Esophagus muscularis mucosa (tissue), 4 donors: ENCODE data around the gene DENND10. TPM values are rescaled to one million over a fixed set of nuclear protein-coding genes. Genes with fewer than 3 reads are reported as not detected.

ENCODE experiments used
- DNase-seq: peaks from one replicate; pipeline ENCODE4 v3.0.0-alpha.2; 2017; ENCODE audit errors: extremely low spot score
- H3K27ac ChIP-seq, 4 donors: fragments of 200-600 bp; sonication (generic); replicated peaks in 1 of 4; 1 replicate in 3 of 4; 2 replicates in 1 of 4; pipeline ENCODE4 v1.5.1; 2016 to 2019; ENCODE audit warnings: mild to moderate bottlenecking in 1 of 4
- H3K27me3 ChIP-seq, 4 donors: fragments of 200-600 bp; sonication (generic); one replicate each; pipeline versions ENCODE4 v1.5.1 to v1.6.0; 2016 to 2019
- H3K36me3 ChIP-seq, 4 donors: fragments of 200-600 bp; sonication (generic); one replicate each; pipeline ENCODE4 v1.5.1; 2016 to 2019
- H3K4me1 ChIP-seq, 4 donors: fragments of 200-600 bp; sonication (generic); one replicate each; pipeline ENCODE4 v1.5.1; 2016 to 2019
- H3K4me3 ChIP-seq, 4 donors: fragments of 200-600 bp; sonication (generic); 1 replicate in 2 of 4; 2 replicates in 2 of 4; pipeline ENCODE4 v1.5.1; 2016 to 2019; ENCODE audit warnings: mild to moderate bottlenecking in 4 of 4, moderate library complexity in 1 of 4
- H3K9me3 ChIP-seq, 4 donors: fragments of 200-600 bp; sonication (generic); 1 replicate in 3 of 4; 2 replicates in 1 of 4; pipeline ENCODE4 v1.5.1; 2016 to 2019
- CTCF ChIP-seq, 3 experiments: fragments of 200-600 bp in 2 of 3; fragments of 450-650 bp in 1 of 3; sonication (generic) in 2 of 3; IDR thresholded peaks; one replicate each; pipeline ENCODE4 v1.5.1; 2017 to 2019; ENCODE audit warnings: antibody characterized with exemption in 3 of 3, mild to moderate bottlenecking in 2 of 3, moderate library complexity in 1 of 3
- EP300 ChIP-seq: sonication (generic); formaldehyde crosslinking; IDR thresholded peaks from one replicate; pipeline ENCODE4 v1.6.1; 2017; ENCODE audit warnings: antibody characterized with exemption
- POLR2A ChIP-seq: fragments of 450-650 bp; IDR thresholded peaks from one replicate; pipeline ENCODE4 v1.6.1; 2017; ENCODE audit warnings: antibody characterized with exemption, moderate library complexity, mild to moderate bottlenecking, low read depth
- POLR2AphosphoS5 ChIP-seq, 2 donors: sonication (generic); formaldehyde crosslinking; IDR thresholded peaks; one replicate each; pipeline ENCODE4 v1.6.1; 2017; ENCODE audit warnings: antibody characterized with exemption in 2 of 2
- WGBS: methylation state at CpG from one replicate; pipeline ENCODE4 v1.1.5; 2018; 5-methylcytosine and 5-hydroxymethylcytosine counted together
- intact Hi-C: fragments of 100-400 bp; cut with DNase I; formaldehyde crosslinking; loops from one replicate; pipeline ENCODE4 v1.15.1; 2023
- total RNA-seq, 4 donors: library from RNA; depleted of rRNA; stranded (reverse); fragments of >200 nt; gene quantifications; one replicate each; pipeline versions ENCODE4 v1.1.0 to v1.2.1, GENCODE V29; 2016

The DENND10 gene, protein sequence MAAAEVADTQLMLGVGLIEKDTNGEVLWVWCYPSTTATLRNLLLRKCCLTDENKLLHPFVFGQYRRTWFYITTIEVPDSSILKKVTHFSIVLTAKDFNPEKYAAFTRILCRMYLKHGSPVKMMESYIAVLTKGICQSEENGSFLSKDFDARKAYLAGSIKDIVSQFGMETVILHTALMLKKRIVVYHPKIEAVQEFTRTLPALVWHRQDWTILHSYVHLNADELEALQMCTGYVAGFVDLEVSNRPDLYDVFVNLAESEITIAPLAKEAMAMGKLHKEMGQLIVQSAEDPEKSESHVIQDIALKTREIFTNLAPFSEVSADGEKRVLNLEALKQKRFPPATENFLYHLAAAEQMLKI
- total RNA-seq: 10 to 100 TPM; 19.1 to 23.7 (median 22.3) TPM

DNA sequence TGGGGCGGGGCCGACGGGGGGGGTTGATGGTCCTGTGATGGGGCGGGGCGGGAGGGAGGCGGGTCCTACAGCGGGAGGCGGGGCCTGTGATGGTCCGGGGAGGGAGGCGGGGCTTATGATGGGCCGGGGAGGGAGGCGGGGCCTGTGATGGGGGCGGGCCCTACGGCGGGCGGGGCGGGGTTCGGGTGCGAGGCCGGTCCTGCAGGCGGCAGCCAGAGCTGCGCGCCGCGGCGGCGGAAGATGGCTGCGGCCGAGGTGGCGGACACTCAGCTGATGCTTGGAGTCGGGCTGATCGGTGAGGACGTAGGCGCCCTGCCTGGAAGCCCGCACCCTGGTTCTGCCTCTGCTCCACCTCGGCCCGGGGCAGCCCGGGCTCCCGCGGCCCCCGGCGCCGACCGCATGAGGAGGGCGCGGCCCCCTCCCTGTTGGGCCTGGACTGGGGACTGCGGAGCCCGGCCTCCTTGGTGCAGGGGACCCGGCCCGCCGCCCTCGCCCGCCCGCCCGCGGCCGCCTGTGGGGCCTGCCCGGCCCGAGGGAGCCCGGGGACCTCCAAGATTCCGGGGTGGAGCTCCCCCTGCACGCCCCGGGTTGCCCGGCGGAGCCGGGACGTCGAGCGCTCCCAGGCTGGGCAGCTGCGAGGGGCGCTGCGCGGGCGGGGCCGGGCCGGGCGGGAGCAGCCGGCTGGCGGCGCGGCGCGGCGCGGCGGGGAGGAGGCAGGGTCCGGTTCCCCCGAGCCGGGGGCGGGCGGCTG lies at the start of gene DENND10:
Gene DENND10, plus strand, starts transcription at position 211 of the 751 bp plus-strand sequence. Its CDS starts 30 bp downstream, at position 241.
- 1% methylated on average over 16 of the region's 91 CpGs for WGBS
- H3K27ac ChIP-seq: peak within 1 kb of the TSS; percentile 82 to 88 (median 86)
- intact Hi-C loops: no loop called here
- no peaks in the 10 kb centered on the region for H3K27me3 ChIP-seq
- DNase-seq: peak; percentile 96
- H3K9me3 ChIP-seq: no peaks in the 10 kb centered on the region
- TF ChIP-seq EP300: no peak
- TF ChIP-seq POLR2AphosphoS5 (IDR thresholded peaks at IDR 0.05): peak; percentile 88 to 92
- peaks cover 0 to 21% (median 13%) of the 10 kb centered on the region in 4 donors for H3K36me3 ChIP-seq
- H3K4me1 ChIP-seq: peaks cover 10 to 21% (median 19%) of the 10 kb centered on the region in 4 donors
- H3K4me3 ChIP-seq: peak within 1 kb of the TSS; percentile 92 to 96 (median 95)

DNA sequence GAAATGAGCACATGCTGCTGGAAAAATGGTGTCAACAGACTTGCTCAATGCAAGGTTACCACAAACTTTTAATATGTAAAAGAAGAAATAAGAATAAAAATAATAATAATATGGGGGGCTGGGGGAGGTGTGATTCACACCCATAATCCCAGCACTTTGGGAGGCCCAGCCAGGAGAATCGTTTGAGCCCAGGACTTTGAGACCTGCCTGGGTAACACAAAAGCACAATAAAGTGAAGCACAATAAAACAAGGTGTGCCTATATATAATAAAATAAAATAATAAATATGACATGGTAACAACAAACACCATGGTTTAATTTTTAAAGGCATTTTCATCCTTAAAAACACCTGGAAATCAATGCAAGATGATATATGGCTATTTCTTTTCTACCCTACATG lies 48.4 kb upstream of the DENND10 start:
- Histone ChIP-seq H3K9me3 (no peaks in the 10 kb centered on the region), H3K27me3 (no peaks in the 10 kb centered on the region), H3K4me3 (no peak overlapping the region), H3K4me1 (no peaks in the 10 kb centered on the region), H3K36me3 (peaks cover 93 to 100% (median 100%) of the 10 kb centered on the region in 4 donors), H3K27ac (no peak overlapping the region)
- intact Hi-C loops: no loop called here
- WGBS: 83% methylated on average over 1 of the region's 1 CpG
- no peak for DNase-seq
- TF ChIP-seq POLR2A: no peak
- TF ChIP-seq EP300: no peak
- no peak for TF ChIP-seq CTCF (IDR thresholded peaks at IDR 0.05)
- TF ChIP-seq POLR2AphosphoS5 (IDR thresholded peaks at IDR 0.05): no peak

DNA sequence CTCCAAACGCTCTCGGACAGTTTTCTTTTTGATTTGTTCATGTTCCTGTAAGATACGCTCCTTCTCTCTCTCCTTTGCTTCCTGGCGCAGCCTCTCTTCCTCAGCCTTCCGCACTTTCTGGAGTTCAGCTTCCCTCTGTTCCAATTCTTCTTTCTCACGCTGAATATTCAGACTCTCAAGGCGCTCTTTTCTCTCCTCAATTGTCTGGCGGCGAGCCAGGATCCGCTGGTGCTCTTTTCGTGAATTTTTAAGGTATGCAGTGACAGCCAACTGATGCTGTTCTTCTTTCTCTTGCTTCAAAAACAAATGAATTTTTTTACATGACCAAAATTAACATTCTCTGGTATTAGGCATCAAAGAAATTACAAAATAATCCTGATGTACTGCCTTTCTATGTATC lies 45.9 kb upstream of the DENND10 start:
- DNase-seq: no peak
- no peaks in the 10 kb centered on the region for H3K27me3 ChIP-seq
- H3K9me3 ChIP-seq: no peaks in the 10 kb centered on the region
- TF ChIP-seq POLR2AphosphoS5 (IDR thresholded peaks at IDR 0.05): no peak
- no peak for TF ChIP-seq EP300
- TF ChIP-seq CTCF (IDR thresholded peaks at IDR 0.05): no peak
- TF ChIP-seq POLR2A: no peak
- intact Hi-C loops: no loop called here
- H3K36me3 ChIP-seq: peaks cover 73 to 100% (median 90%) of the 10 kb centered on the region in 4 donors
- no peaks in the 10 kb centered on the region for H3K4me1 ChIP-seq
- 86% methylated on average over 11 of the region's 11 CpGs for WGBS
- H3K27ac ChIP-seq: no peak overlapping the region
- H3K4me3 ChIP-seq: no peak overlapping the region

DNA sequence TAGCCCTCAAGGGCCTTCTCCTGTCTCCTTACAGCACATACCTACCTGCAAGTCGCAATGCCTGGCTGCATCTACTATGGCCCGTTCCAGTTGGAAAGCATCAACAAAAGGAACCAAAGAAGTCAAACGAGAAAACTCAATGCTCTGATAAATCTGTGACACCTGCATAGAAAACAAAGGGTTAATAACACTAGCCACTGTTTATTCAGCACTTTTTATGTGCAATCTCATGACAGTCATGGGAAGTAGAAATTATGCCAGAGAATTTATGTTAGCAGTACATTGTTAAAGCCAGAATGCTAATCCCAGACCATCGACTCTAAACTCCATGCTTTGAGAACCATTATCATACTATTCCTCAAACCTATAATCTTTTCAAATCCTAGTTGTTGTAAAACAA lies 44.4 kb upstream of the DENND10 start:
- no peaks in the 10 kb centered on the region for H3K9me3 ChIP-seq
- TF ChIP-seq CTCF (IDR thresholded peaks at IDR 0.05) (no peak), POLR2A (no peak), POLR2AphosphoS5 (IDR thresholded peaks at IDR 0.05) (no peak), EP300 (no peak)
- peaks cover 72 to 100% (median 89%) of the 10 kb centered on the region in 4 donors for H3K36me3 ChIP-seq
- WGBS: 89% methylated on average over 4 of the region's 4 CpGs
- no peak overlapping the region for H3K4me3 ChIP-seq
- no peaks in the 10 kb centered on the region for H3K4me1 ChIP-seq
- H3K27ac ChIP-seq: no peak overlapping the region
- H3K27me3 ChIP-seq: no peaks in the 10 kb centered on the region
- intact Hi-C loops: no loop called here
- no peak for DNase-seq

- Histone ChIP-seq H3K27ac (no peak overlapping the region), H3K36me3 (peaks cover 72 to 100% (median 89%) of the 10 kb centered on the region in 4 donors), H3K4me1 (no peaks in the 10 kb centered on the region), H3K9me3 (no peaks in the 10 kb centered on the region), H3K27me3 (no peaks in the 10 kb centered on the region), H3K4me3 (no peak overlapping the region)
- 93% methylated on average over 1 of the region's 1 CpG for WGBS
- no peak for DNase-seq
- intact Hi-C loops: no loop called here
- TF ChIP-seq POLR2A: no peak
- no peak for TF ChIP-seq EP300
- TF ChIP-seq POLR2AphosphoS5 (IDR thresholded peaks at IDR 0.05): no peak
- no peak for TF ChIP-seq CTCF (IDR thresholded peaks at IDR 0.05)
Observed at GRCh38 chr10:119060107-119060506, 43.8 kb upstream of the DENND10 start.
